Breast epithelium (tissue), 3 donors: ENCODE measurements around the gene OPN1MW3.

Experiments used
- POLR2A ChIP-seq: fragments of 450-650 bp; IDR thresholded peaks from one replicate; pipeline ENCODE4 v1.6.1; 2016; ENCODE audit warnings: antibody characterized with exemption, mild to moderate bottlenecking, moderate library complexity
- POLR2AphosphoS5 ChIP-seq, 3 donors: sonication (generic); formaldehyde crosslinking; IDR thresholded peaks; one replicate each; pipeline ENCODE4 v1.6.1; 2017; ENCODE audit warnings: antibody characterized with exemption in 3 of 3
- TF ChIP-seq, protein P1 (sequence below), 3 donors: fragments of 450-650 bp; IDR thresholded peaks; one replicate each; pipeline ENCODE4 v1.5.1; 2016 to 2017; ENCODE audit warnings: antibody characterized with exemption in 3 of 3, mild to moderate bottlenecking in 3 of 3, moderate library complexity in 3 of 3

- TF ChIP-seq, protein P1, sequence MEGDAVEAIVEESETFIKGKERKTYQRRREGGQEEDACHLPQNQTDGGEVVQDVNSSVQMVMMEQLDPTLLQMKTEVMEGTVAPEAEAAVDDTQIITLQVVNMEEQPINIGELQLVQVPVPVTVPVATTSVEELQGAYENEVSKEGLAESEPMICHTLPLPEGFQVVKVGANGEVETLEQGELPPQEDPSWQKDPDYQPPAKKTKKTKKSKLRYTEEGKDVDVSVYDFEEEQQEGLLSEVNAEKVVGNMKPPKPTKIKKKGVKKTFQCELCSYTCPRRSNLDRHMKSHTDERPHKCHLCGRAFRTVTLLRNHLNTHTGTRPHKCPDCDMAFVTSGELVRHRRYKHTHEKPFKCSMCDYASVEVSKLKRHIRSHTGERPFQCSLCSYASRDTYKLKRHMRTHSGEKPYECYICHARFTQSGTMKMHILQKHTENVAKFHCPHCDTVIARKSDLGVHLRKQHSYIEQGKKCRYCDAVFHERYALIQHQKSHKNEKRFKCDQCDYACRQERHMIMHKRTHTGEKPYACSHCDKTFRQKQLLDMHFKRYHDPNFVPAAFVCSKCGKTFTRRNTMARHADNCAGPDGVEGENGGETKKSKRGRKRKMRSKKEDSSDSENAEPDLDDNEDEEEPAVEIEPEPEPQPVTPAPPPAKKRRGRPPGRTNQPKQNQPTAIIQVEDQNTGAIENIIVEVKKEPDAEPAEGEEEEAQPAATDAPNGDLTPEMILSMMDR (IDR thresholded peaks at IDR 0.05), result no peak
- TF ChIP-seq POLR2AphosphoS5 (IDR thresholded peaks at IDR 0.05) (no peak), POLR2A (no peak)
Measured at GRCh38 chrX:154310616-154311536, 53.5 kb downstream of the OPN1MW3 start.
